ENCODE data around the gene EXT2.

The EXT2 gene

DNA sequence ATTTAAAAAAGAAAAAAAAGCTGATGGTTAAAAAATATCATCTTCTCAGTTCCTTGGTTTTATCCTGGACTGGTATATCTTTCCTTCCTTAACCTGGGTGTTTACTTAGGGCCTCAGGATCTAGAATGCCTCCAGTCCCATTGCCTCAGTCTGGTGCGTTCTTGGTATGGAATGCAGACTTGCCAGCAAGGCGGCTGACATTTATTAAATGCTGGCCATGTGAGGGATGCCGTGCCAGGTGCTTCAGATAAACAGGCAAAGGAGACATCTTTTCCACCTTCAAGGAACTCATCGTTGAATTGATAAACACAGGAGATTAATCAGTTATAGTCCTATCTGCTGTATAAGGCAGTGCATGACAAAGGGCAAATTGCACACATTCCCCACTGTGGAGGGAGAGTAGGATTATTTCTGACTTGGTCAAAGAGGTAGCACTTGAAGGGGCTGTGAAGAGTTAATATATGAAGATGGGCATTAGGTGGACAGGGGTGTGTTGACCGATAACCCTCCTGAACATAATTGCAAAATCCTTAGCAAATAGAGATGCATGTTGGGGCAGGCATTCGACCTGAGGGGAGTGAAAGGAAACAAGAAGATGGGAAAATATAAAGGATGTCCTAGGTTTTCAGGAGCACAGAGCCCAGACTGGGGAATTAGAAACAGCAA is 160.1 kb downstream of the EXT2 start:
- no peak for ATAC-seq
- TF ChIP-seq SNAI2 (CRISPR knock-in tag; IDR thresholded peaks at IDR 0.05), result no peak
- no peak for TF ChIP-seq ZNF70 (CRISPR knock-in tag; IDR thresholded peaks at IDR 0.05)
- no peak for TF ChIP-seq ISL1 (CRISPR knock-in tag; IDR thresholded peaks at IDR 0.05)

GRCh38 chr11:44256673-44257291 is 161.3 kb downstream of the EXT2 start:
- no peak for ATAC-seq
- TF ChIP-seq, protein P1, sequence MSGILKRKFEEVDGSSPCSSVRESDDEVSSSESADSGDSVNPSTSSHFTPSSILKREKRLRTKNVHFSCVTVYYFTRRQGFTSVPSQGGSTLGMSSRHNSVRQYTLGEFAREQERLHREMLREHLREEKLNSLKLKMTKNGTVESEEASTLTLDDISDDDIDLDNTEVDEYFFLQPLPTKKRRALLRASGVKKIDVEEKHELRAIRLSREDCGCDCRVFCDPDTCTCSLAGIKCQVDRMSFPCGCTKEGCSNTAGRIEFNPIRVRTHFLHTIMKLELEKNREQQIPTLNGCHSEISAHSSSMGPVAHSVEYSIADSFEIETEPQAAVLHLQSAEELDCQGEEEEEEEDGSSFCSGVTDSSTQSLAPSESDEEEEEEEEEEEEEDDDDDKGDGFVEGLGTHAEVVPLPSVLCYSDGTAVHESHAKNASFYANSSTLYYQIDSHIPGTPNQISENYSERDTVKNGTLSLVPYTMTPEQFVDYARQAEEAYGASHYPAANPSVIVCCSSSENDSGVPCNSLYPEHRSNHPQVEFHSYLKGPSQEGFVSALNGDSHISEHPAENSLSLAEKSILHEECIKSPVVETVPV (CRISPR knock-in tag; IDR thresholded peaks at IDR 0.05), result no peak
- TF ChIP-seq OSR1 (CRISPR knock-in tag; IDR thresholded peaks at IDR 0.05) (no peak), ZNF8 (CRISPR knock-in tag; IDR thresholded peaks at IDR 0.05) (no peak), BACH2 (CRISPR knock-in tag; IDR thresholded peaks at IDR 0.05; ENCODE audit: borderline replicate concordance) (no peak), RARB (CRISPR knock-in tag; IDR thresholded peaks at IDR 0.05) (no peak), ISL1 (CRISPR knock-in tag; IDR thresholded peaks at IDR 0.05) (no peak), ZC3H10 (CRISPR knock-in tag; IDR thresholded peaks at IDR 0.05) (no peak), PPARA (CRISPR knock-in tag; IDR thresholded peaks at IDR 0.05; ENCODE audit: borderline replicate concordance) (no peak), ZFP30 (CRISPR knock-in tag; IDR thresholded peaks at IDR 0.05) (no peak), ZNF565 (CRISPR knock-in tag; conservative IDR thresholded peaks at IDR 0.05; ENCODE audit: low read depth) (no peak), ARNTL (CRISPR knock-in tag; IDR thresholded peaks at IDR 0.05; ENCODE audit: borderline replicate concordance, low read depth) (no peak)
- TF ChIP-seq, protein P2, sequence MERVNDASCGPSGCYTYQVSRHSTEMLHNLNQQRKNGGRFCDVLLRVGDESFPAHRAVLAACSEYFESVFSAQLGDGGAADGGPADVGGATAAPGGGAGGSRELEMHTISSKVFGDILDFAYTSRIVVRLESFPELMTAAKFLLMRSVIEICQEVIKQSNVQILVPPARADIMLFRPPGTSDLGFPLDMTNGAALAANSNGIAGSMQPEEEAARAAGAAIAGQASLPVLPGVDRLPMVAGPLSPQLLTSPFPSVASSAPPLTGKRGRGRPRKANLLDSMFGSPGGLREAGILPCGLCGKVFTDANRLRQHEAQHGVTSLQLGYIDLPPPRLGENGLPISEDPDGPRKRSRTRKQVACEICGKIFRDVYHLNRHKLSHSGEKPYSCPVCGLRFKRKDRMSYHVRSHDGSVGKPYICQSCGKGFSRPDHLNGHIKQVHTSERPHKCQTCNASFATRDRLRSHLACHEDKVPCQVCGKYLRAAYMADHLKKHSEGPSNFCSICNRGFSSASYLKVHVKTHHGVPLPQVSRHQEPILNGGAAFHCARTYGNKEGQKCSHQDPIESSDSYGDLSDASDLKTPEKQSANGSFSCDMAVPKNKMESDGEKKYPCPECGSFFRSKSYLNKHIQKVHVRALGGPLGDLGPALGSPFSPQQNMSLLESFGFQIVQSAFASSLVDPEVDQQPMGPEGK (CRISPR knock-in tag; IDR thresholded peaks at IDR 0.05; ENCODE audit: borderline replicate concordance), result no peak

DNA sequence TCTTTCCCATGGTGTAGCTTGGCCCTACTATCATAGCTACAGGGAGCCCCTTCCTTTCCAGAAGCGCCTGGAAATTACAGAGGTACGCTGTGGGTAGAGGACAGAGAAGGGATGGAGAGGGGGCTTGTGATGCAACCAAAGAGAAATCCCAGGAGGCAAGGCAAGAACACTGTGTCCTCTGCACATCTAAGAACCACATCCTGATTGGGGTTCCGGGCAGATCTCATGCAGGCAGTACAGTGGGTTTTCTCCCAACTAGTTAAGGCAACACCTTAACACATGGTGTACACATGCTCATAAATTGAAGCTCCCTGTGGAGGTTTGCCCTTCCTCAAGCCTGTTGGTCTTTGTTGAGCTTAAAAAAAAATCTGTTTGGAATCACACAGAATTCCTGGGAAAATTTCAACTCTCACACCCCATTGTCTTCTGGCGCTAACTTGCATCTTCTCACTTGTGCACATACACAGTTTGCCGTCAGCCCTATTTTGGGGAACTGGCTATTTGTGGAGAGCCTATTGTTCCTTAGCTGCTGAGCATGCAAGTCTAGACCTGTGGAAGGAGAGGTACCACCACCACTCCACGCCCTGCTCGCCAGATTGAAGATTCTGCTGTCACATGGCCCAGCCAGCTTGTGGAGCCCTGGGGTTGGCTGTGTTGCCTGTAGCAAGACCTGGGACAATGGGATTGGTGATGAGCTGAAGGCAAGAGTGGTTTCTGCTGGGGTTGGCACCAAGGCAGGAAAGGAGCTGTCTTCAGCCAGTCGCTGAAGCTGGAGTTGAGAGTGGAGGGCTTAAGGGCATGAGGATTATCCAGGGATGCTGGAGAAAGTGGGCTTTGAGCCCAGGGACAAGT is 162.1 kb downstream of the EXT2 start:
- TF ChIP-seq TCF4 (CRISPR knock-in tag; IDR thresholded peaks at IDR 0.05; ENCODE audit: borderline replicate concordance), result no peak
- no peak for TF ChIP-seq ZC3H10 (CRISPR knock-in tag; IDR thresholded peaks at IDR 0.05)
- TF ChIP-seq, protein P2 (CRISPR knock-in tag; IDR thresholded peaks at IDR 0.05; ENCODE audit: borderline replicate concordance), result no peak
- no peak for TF ChIP-seq CSDC2 (CRISPR knock-in tag; IDR thresholded peaks at IDR 0.05)
- TF ChIP-seq PPARA (CRISPR knock-in tag; IDR thresholded peaks at IDR 0.05; ENCODE audit: borderline replicate concordance), result no peak
- TF ChIP-seq TSHZ2 (CRISPR knock-in tag; IDR thresholded peaks at IDR 0.05), result no peak
- no peak for TF ChIP-seq ZNF565 (CRISPR knock-in tag; conservative IDR thresholded peaks at IDR 0.05; ENCODE audit: low read depth)
- TF ChIP-seq CREB5 (CRISPR knock-in tag; IDR thresholded peaks at IDR 0.05; ENCODE audit: low read depth), result no peak
- no peak for TF ChIP-seq BACH2 (CRISPR knock-in tag; IDR thresholded peaks at IDR 0.05; ENCODE audit: borderline replicate concordance)
- TF ChIP-seq ISL1 (CRISPR knock-in tag; IDR thresholded peaks at IDR 0.05), result no peak
- TF ChIP-seq OSR1 (CRISPR knock-in tag; IDR thresholded peaks at IDR 0.05), result no peak
- no peak for ATAC-seq
